Right lobe of liver (tissue), 4 donors: ENCODE data around the gene EXOC2.

Source experiments
- POLR2A ChIP-seq: fragments of 450-650 bp; IDR thresholded peaks from one replicate; pipeline ENCODE4 v1.6.1; 2017; ENCODE audit warnings: antibody characterized with exemption, mild to moderate bottlenecking
- TF ChIP-seq, protein P1 (sequence below), 4 donors: fragments of 200-600 bp in 3 of 4; fragments of 450-650 bp in 1 of 4; IDR thresholded peaks; one replicate each; pipeline versions ENCODE4 v1.5.1 to v1.8.0; 2016 to 2022; ENCODE audit warnings: antibody characterized with exemption in 4 of 4, mild to moderate bottlenecking in 2 of 4
- donor health status: DM: no; HTN: no; CAD: no.
- donor health status: DM: no; HTN: no; CAD: no.
- donor health status: DM: no; HTN: yes; CAD: no.

DNA sequence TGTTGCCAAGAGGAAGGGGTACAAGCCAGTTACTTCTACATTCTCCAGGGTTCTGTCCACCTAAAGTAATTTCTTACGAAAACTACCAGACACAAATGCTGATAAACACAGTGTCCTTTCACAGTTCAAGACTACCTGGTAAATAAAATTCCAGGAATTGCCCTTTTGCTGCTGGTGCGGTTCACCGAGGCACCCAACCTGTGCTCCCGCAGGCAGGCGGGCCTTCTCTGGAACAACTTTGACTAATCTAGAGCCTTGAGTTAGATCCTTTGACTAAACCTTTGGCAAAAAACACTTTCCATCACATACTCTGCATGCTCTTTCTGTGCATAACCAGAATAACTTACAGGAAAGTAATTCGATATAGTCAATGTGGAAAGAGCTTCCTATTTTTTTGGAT is 143.0 kb downstream of the EXOC2 start:
- TF ChIP-seq, protein P1, sequence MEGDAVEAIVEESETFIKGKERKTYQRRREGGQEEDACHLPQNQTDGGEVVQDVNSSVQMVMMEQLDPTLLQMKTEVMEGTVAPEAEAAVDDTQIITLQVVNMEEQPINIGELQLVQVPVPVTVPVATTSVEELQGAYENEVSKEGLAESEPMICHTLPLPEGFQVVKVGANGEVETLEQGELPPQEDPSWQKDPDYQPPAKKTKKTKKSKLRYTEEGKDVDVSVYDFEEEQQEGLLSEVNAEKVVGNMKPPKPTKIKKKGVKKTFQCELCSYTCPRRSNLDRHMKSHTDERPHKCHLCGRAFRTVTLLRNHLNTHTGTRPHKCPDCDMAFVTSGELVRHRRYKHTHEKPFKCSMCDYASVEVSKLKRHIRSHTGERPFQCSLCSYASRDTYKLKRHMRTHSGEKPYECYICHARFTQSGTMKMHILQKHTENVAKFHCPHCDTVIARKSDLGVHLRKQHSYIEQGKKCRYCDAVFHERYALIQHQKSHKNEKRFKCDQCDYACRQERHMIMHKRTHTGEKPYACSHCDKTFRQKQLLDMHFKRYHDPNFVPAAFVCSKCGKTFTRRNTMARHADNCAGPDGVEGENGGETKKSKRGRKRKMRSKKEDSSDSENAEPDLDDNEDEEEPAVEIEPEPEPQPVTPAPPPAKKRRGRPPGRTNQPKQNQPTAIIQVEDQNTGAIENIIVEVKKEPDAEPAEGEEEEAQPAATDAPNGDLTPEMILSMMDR (IDR thresholded peaks at IDR 0.05), result no peak
- no peak for TF ChIP-seq POLR2A
